Anterior cingulate cortex (tissue), 58 donors: ENCODE data around the gene DPEP1.
"Not testable (repeated sequence)": the region's sequence is repeated elsewhere in the genome, so short reads cannot be mapped to it uniquely, and the experiment has no call there.

Source experiments
- DNase-seq, 58 donors: peaks; one replicate each; lab custom pipeline; 2025; lab: John Stamatoyannopoulos, UW

The DPEP1 gene

DNA sequence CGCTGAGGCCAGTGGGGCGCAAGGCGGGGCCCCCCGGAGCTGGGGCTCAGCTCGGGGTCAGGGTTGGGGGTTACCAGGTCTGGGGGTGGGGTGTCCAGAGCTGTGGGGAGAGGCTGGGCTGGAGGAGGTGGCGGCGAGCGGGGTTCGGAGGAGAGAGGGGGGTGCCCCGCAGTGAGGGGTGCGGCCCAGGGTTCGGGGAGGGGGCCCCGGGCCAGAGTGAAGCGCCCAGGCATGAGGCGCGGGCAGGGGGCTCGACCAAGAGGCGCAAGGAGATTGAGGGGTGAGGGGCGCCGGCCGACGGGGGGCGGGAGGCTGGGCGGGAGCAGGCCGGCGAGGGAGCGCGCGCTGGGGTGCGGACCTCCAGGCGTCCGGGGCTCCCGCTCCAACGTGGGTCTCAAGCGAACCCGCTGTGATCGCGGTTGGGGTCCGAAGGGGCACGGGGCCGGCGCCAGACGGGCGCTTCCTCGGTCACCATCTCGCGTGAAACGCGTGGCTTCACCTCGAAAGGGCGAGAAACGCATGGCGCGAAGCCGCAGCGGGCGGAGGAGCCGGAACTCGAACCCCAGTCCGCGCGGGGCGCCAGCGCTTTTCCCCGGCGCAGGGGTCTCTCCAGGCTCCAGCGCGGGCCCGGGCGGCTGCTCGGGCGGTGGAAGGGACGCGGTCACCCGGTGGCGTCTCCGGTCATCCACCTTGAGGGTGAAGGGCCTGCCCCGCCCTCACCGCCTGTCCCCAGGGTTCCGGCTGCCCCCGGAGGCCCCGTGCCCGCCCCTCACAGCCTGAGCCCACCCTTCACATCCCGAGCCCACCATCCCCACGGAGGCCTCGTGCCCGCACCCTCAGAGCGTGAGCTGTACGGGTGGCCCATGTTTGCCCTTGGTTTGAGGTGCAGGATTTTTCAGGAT lies 37.0 kb upstream of the DPEP1 start:
- no peak for DNase-seq

DNA sequence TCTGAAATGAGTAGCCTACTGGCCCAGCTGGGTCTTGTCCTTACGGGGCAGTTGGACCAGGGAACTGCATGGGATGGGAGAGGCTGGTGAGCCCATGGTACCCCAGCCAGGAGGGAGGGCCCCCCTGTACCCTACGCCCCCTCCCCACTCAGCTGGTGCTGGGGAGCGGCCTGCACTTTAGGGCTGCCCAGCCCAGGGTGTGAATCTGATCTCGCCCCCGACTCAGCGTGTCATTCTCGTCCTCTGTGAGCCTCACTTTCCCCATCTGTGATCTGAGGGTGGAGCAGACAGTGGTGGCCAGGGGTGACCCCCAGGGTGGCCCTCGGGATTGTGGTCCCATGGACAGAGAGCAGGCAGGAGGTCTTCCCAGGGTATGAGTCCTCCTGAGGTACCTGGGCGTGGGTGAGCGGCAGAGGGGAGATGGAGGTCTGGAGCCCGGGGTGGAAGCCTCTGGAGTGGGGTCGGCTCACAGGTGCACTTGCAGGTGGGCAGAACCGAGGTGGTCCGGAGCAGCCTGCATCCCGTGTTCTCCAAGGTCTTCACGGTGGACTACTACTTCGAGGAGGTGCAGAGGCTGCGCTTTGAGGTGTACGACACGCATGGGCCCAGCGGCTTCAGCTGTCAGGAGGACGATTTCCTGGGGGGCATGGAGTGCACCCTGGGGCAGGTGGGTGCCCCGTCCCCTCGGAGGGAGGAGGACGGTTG lies 36.2 kb upstream of the DPEP1 start:
- DNase-seq: no peak

DNA sequence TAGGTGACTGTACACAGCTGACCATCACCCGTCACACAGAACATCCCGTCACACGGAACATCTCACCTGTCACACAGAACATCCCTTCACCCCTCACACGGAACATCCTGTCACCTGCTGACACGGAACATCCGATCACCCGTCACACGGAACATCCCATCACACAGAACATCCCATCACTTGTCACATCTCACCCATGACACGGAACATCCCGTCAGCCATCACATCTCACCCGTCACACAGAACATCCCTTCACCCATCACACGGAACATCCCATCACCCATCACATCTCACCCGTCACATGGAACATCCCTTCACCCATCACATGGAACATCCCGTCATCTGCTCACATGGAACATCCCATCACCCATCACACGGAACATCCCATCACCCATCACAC lies 34.1 kb upstream of the DPEP1 start:
- no peak for DNase-seq

DNA sequence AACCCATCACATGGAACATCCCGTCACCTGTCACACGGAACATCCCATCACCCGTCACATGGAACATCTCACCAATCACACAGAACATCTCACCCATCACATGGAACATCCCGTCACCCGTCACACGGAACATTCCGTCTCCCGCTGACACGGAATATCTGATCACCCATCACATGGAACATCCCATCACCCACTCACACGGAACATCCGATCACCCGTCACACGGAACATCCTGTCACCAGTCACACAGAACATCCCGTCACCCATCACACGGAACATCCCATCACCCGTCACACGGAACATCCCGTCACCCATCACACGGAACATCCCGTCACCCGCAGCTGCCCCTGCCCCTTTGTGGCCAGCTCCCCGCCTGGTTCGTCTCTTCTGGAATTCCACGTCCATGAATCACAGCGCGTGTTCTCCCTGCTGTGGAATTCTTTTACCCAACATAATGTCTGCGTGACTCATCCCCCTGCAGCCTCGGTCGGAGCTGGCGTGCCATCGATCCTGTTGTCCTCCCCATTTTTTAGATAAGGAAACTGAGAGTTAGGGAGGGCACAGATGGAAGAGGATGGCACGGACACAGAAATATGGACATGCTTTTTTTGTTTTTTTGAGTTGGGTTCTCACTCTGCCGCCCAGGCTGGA lies 32.3 kb upstream of the DPEP1 start:
- DNase-seq: no peak

DNA sequence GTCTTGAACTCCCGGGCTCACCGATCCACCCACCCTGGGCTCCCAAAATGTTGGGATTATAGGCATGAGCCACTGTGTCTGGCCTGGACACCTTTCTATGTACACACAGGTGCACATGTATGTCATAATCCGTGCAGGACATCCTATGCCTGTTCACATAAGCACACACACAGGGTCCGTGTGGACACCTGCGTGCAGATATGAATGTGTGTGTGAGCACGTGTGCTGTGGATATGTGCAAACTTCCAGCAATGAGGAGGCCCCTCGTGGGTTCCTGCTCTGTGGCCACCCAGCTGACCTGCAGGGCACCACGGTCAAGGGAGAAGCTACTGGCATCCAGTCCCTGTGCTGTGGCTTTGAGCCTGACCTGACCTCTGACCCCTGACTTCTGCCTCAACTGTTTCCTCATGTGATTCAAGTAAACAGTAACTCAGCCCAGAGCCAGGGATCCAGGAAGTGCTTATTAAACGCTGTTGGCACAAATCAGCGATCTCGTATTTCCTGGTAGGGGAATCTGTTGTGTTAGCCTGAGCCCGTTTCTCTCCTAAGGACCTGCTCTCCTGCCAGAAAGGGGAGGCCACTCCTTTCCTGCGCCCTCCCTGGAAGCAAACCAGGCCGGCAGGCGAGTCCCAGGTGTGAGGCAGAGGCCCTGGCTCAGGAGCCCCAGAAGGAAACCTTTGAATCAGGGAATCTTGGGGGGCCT lies 31.4 kb upstream of the DPEP1 start:
- no peak for DNase-seq

DNA sequence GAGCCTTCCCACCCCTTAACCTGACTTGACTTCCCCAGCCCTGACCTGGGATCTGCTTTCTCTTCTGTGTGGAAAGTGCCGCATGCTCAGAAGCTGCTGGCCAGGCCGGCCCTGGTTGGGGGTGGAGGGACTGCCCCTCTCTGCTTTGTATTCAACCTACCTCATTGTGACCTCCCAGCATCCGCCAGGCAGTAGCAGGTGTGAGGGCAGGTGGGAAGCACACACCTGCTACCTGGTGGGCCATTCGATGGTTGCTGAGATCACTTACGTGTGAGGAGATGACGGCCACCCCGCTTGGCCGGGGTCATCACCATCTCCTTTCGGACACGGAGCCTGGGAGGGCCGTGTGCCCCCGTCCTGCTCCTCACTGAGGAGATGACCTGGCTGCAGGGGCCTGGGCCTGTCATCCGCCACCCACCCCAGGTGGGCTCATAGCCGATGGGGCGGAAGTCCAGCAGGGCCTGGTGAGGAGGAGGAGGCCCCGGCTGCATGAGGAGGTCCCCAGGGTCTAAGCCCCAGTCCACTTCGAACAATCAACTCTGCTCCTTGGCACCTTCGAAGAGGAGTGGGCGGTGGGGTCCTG lies 30.7 kb upstream of the DPEP1 start:
- DNase-seq: no peak

DNA sequence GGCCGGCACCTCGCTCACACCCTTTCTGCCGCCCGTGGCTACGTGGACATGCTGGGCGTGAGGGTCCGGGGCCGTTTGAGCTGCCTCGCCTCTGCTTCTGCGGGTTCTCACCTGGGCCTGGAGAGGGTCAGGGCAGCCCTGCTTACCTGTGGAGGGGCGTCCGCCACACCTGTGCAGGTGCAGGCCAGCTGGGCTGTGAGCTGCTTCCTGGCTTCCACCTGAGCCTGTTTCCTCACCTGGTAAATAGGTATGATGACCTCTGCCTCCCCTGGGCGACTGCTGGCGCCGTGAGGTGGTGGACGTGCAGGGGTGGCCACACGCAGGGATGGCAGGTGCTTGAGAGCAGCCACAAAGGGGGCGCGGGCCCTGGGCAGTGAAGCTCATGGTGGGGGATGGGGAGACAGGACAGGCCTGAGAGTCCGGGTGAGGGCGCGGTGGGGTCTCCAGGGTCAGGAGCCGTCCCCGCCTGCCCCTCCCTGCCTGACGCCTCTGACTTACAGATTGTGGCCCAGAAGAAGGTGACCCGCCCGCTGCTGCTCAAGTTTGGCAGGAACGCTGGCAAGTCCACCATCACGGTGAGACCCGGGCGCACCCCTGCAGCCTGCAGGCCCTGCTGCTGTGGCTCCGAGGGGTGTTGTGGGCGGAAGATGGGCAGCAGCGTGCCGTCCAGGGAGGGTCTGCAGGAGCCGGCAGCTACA lies 30.1 kb upstream of the DPEP1 start:
- DNase-seq: no peak

DNA sequence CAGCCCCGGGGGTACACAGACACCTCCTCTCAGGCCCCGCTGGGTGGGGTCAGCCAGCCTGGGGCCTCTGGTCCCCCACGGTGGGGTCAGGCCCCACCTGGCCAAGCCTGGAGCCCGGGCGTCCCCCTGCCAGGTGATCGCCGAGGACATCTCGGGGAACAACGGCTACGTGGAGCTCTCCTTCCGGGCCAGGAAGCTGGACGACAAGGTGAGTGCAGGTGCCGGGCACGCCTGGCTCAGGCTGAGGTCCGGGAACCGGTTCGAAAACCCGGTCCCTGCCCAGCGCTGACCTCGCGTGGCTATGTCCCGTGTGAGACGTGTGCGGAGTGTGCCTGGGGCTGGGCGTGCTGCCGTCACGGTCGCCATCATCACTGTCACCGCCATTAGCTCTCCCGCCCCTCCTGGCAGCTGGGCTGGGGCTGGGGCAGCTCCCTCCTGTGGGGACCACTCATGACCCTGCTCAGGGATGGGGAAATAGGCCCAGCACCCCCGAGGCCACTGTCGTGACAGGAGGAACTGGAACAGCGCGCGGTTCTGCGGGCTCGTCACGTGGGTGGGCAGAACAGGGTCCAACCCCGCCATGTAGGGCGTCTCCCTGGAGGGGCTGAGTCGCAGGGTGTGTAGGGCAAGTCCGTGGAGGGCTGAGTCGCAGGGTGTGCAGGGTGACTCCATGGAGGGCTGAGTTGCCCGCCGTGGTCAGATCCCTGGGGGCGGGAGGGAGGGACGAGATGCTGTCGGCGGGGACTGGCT lies 29.4 kb upstream of the DPEP1 start:
- DNase-seq: no peak

DNA sequence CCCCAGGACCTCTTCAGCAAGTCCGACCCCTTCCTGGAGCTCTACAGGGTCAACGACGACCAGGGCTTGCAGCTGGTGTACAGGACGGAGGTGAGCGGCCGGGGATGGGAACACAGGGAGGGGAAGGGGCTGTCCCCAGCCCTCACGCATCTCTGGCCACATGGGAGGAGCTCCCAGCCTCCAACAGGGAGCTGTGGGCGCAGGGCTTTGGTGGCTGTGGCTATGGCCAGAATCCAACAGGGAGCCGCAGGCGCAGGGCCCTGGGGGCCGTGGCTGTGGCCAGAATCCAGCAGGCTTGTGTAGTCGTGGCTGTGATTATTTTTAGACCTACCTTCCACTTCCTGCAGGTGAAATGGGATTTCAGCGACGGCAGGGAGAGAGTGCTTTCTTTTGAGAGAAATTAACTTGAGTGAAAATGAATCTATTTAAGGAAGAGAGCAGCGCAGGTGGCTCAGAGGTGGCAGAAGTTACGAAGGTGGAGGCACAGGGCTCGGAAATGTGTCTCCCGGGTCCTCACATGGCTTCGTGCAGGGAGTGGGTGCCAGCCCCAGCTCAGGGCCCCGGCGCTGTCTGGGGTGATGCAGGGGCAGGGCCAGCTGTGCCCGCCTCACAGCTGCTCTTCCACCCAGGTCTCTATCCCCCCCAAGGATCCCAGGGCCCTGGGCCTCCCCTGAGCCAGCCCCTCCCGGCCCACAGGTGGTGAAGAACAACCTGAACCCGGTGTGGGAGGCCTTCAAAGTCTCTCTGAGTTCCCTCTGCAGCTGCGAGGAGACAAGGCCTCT lies 28.5 kb upstream of the DPEP1 start:
- DNase-seq: peak in 1 of 58 donors; percentile 41

DNA sequence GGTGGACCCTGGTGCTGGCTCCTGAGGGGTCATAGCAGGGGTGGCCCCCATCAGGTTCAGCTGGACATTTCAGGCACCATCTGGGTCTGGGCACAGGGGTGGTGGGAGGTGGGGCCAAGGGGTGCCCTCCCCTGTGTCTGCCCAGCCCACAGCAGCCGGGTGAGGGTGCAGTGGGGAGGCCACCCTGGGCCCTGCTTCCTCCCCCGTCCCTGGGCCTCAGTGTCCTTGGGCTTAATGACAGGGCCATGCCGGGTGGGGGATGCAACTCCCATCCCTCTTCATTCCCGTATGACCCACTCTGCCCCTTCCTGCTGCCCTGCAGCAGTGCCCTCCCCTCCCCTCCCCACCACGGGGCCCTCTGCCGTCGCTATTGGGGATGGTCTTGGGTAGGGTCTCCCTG lies 27.2 kb upstream of the DPEP1 start:
- DNase-seq: no peak

DNA sequence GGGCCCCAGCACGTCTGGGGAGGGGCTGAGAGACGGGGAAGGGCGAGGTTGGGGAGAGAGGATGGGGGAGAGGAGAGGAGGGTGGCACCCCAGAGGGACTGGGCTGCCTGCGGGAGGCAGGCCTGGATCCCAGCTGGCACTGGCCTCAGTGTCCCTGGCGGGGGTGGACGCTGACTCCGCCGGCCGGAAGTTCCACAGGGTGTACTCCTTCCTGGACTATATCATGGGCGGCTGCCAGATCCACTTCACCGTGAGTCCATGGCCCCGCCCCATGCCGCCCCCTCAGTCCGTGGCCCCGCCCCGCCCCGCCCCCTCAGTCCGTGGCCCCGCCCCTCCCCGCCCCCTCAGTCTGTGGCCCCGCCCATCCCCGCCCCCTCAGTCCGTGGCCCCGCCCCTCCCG lies 26.6 kb upstream of the DPEP1 start:
- no peak for DNase-seq

DNA sequence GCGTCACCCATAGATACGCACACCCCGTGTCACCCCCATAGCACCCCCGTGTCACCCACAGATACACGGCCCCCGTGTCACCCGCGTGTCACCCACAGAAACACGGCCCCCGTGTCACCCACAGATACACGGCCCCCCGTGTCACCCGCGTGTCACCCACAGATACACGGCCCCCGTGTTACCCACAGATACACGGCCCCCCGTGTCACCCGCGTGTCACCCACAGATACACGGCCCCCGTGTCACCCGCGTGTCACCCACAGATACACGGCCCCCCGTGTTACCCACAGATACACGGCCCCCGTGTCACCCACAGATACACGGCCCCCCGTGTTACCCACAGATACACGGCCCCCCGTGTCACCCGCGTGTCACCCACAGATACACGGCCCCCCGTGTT lies 25.8 kb upstream of the DPEP1 start:
- DNase-seq: not testable (repeated sequence)

DNA sequence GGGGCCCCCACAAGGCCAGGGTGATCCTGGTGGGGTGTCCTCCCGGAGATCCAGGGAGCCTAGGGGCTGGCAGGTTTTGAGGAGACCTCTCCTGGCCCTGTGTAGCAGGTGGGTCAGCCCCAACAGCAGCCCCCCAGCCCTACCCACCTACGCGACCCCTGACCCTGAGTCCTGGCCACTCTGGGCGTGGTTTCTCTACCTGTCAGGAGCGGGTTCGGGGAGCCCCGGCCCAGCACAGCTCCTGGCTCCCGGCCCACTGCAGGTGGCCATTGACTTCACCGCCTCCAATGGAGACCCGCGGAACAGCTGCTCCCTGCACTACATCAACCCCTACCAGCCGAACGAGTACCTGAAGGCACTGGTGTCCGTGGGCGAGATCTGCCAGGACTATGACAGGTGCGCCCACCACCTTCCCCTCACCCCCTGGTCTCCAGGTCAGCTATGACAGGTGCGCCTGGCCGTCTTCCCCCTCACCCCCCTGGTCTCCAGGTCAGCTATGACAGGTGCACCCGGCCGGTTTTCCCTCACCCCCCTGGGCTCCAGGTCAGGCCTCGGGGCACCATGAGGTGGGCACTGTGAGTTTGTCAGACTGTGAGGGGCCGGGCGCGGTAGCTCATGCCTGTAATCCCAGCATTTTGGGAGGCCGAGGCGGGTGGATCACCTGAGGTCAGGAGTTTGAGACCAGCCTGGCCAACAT lies 24.9 kb upstream of the DPEP1 start:
- DNase-seq: no peak

DNA sequence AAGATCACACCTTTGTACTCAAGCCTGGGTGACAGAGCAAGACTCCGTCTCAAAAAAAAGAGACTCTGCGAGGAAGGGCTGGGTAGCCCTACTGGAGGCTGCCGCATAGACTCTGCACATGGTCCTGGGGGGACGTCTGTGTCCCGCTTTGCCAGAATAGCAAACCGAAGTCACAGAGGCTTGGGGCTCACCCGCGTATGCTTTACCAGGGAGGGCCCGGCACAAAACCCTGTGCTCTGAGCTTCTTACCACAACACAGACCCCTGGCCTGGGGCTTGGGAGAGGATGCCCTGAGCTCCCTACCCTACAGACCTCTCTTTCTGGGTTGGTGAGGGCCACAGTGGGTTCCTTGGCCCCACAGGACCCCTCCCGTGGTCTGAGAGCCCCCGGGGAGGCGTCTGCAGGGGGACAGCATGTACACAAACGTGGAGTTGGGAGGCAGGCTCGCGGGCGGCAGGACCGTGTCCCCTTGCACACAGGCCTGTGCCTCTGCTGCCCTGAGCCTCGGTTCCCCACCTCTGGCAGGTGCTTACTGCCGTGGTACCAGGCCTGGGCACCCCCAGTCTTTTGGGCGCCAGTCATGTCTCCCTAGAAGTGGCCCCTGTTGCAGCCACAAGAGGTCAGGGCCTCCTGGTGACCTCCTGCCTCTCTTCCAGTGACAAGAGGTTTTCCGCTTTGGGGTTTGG lies 24.1 kb upstream of the DPEP1 start:
- no peak for DNase-seq

DNA sequence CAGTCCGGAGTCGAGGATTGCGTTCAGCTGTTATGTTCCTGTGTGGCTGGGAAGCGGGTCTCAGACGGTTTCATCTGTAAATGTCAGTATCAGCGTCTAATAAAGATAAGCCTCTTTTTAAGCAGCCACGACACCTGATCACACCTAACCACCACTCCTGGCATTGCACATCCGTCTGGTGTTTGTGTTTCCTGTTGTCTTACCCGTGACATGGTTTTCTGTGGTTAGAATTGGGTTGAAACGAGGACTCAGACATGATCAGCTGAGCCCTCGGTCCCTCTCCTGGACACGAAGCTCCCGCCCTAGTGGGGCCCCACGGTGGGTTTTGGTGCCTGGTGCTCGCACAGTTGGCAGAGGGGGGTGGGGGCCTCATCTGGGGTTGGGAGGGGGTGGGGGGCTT lies 19.6 kb upstream of the DPEP1 start:
- no peak for DNase-seq

DNA sequence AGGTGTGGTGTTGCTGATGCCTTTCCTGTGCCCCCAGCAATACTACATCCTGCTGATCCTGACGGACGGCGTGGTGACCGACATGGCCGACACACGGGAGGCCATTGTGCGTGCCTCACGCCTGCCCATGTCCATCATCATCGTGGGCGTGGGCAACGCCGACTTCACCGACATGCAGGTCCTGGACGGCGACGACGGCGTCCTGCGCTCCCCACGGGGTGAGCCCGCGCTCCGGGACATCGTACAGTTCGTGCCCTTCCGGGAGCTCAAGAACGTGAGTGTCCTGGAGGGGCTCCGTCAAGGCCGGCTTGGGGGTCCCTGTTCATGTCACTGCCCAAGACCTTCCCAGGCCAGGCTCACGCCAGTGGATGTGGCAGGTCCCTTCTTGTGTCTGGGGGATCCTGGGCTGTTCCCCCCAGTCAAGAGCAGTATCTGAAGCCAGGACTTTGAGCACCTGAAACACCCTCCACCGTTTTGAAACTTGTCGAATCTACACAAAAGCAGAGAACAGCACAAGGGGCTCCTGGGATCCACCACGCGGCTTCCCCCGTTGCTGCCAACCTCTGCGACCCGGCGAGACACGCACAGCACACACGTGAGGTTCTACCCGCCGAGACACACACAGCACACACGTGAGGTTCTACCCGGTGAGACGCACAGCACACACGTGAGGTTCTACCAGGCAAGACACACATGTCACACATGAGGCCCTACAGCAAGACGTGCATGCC lies 17.9 kb upstream of the DPEP1 start:
- DNase-seq: no peak
